ENCODE data around the gene MB21D2. TPM values are rescaled to one million over a fixed set of nuclear protein-coding genes. Genes with fewer than 3 reads are reported as not detected.

MB21D2 gene
- total and polyA plus RNA-seq, 10 donors: 0.59 to 3.5 (median 2.0) TPM

DNA sequence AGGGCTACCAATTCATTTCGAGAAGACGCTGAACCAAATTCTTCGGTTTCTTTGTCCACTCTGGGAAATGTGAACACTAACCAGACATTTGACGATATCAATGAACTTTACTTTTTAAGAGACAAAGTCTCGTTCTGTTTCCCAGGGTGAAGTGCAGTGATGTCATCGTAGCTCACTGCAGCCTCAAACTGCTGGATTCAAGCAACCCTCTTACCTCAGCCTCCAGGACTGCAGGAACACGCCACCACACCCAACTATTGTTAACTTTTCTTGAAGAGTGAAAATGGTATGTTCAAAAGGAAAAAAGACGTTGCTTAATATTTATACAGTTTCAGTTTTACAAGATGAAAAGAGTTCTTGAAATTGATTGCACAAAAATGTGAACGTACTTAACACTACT lies 30.6 kb downstream of the MB21D2 start:
- Histone ChIP-seq H3K27me3 (replicated peaks in 1 of 7) (no peaks in the 10 kb centered on the region), H3K36me3 (no peaks in the 10 kb centered on the region), H3K9me3 (no peaks in the 10 kb centered on the region), H3K4me1 (peaks cover 0 to 12% (median 5%) of the 10 kb centered on the region in 6 donors), H3K4me3 (no peak overlapping the region), H3K27ac (no peak overlapping the region)
- TF ChIP-seq POLR2A (IDR thresholded peaks at IDR 0.05): no peak
- no peak for TF ChIP-seq POLR2AphosphoS5 (IDR thresholded peaks at IDR 0.05)
- no peak for TF ChIP-seq CTCF (IDR thresholded peaks at IDR 0.05 in 8 of 11, conservative IDR thresholded peaks at IDR 0.05 in 3 of 11)
- no peak for DNase-seq
- intact Hi-C loops (cut with DNase I; ENCODE audit: low total_unique reads): no loop called here
- 80 to 92% (median 85%) methylated on average over 9 of the region's 9 CpGs for WGBS, 5 donors

GRCh38 chr3:192884777-192885773 lies 32.6 kb downstream of the MB21D2 start:
- Histone ChIP-seq H3K4me3 (no peak overlapping the region), H3K9me3 (no peaks in the 10 kb centered on the region), H3K4me1 (peaks cover 0 to 12% (median 4%) of the 10 kb centered on the region in 6 donors), H3K36me3 (no peaks in the 10 kb centered on the region), H3K27me3 (replicated peaks in 1 of 7) (no peaks in the 10 kb centered on the region), H3K27ac (no peak overlapping the region)
- 54 to 77% (median 63%) methylated on average over 8 of the region's 8 CpGs for WGBS, 5 donors
- DNase-seq: no peak
- intact Hi-C loops (cut with DNase I; ENCODE audit: low total_unique reads): no loop called here
- no peak for TF ChIP-seq POLR2A (IDR thresholded peaks at IDR 0.05)
- no peak for TF ChIP-seq POLR2AphosphoS5 (IDR thresholded peaks at IDR 0.05)
- no peak for TF ChIP-seq CTCF (IDR thresholded peaks at IDR 0.05 in 8 of 11, conservative IDR thresholded peaks at IDR 0.05 in 3 of 11)

DNA sequence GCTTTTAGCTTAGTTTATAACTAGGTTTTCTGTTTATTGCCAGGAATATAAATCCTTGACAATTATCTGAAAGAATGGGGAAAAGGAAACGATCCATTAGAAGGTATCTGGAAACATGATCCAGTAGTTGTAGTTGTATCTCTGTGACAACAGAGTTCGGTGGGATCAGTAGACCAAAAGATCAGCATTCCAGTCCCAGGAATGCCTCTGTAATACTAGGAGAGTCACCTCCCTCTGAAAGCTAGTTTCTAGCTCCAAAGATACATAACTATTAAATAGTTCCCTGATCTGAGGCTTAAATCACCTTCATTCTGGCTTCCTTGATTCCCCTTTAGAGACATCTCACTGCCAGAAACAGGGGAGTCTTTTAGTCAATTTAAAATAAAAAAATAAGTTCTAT lies 34.1 kb downstream of the MB21D2 start:
- intact Hi-C loops (cut with DNase I; ENCODE audit: low total_unique reads): no loop called here
- H3K9me3 ChIP-seq: no peaks in the 10 kb centered on the region

More for the DNA sequence above, 34.1 kb downstream of the MB21D2 start:
- Histone ChIP-seq H3K4me3 (no peak overlapping the region), H3K36me3 (no peaks in the 10 kb centered on the region), H3K27me3 (replicated peaks in 1 of 7) (no peaks in the 10 kb centered on the region), H3K4me1 (no peaks in the 10 kb centered on the region), H3K27ac (no peak overlapping the region)
- DNase-seq: no peak
- 62 to 74% (median 72%) methylated on average over 2 of the region's 2 CpGs for WGBS, 5 donors
- TF ChIP-seq POLR2A (IDR thresholded peaks at IDR 0.05): no peak
- TF ChIP-seq CTCF (IDR thresholded peaks at IDR 0.05 in 8 of 11, conservative IDR thresholded peaks at IDR 0.05 in 3 of 11): no peak
- TF ChIP-seq POLR2AphosphoS5 (IDR thresholded peaks at IDR 0.05): no peak
